Heart left ventricle (tissue), 16 donors: ENCODE measurements around the gene PPP2R3C. TPM values are rescaled to one million over a fixed set of nuclear protein-coding genes. Genes with fewer than 3 reads are reported as not detected.
A peak's percentile ranks its signal among the peaks of the same experiment; 100 is the strongest.

Experiments
- ATAC-seq, 4 donors: fragments of 200-7000 bp; cut with Tn5 transposase; one replicate each; pipeline ENCODE4 v1.9.1; 2020 to 2022; ENCODE audit warnings: moderate library complexity in 4 of 4, mild to moderate bottlenecking in 3 of 4, moderate number of reproducible peaks in 1 of 4
- DNase-seq, 5 donors: peaks; one replicate each; pipeline ENCODE4 v3.0.0-alpha.2; 2020
- H3K27ac ChIP-seq, 12 donors: fragments of 200-600 bp; sonication (generic) in 4 of 12; one replicate each; pipeline versions ENCODE4 v1.5.0 to v1.8.0; 2016 to 2022; ENCODE audit warnings: mild to moderate bottlenecking in 2 of 12
- H3K27me3 ChIP-seq, 9 donors: fragments of 200-600 bp; sonication (generic) in 2 of 9; one replicate each; pipeline versions ENCODE4 v1.5.1 to v1.8.0; 2016 to 2022; ENCODE audit warnings: mild to moderate bottlenecking in 3 of 9
- H3K36me3 ChIP-seq, 9 donors: fragments of 200-600 bp; sonication (generic) in 2 of 9; one replicate each; pipeline versions ENCODE4 v1.5.0 to v1.8.0; 2018 to 2022; ENCODE audit warnings: mild to moderate bottlenecking in 2 of 9
- H3K4me1 ChIP-seq, 12 donors: fragments of 200-600 bp; sonication (generic) in 4 of 12; one replicate each; pipeline versions ENCODE4 v1.5.0 to v1.8.0; 2016 to 2022; ENCODE audit warnings: mild to moderate bottlenecking in 3 of 12
- H3K4me3 ChIP-seq, 12 donors: fragments of 200-600 bp; sonication (generic) in 4 of 12; one replicate each; pipeline versions ENCODE4 v1.5.0 to v1.8.0; 2017 to 2022; ENCODE audit warnings: mild to moderate bottlenecking in 9 of 12, moderate library complexity in 4 of 12
- H3K9me3 ChIP-seq, 12 donors: fragments of 200-600 bp; sonication (generic) in 4 of 12; one replicate each; pipeline versions ENCODE4 v1.5.0 to v1.8.0; 2016 to 2022; ENCODE audit warnings: mild to moderate bottlenecking in 1 of 12
- POLR2A ChIP-seq, 2 donors: fragments of 450-650 bp; IDR thresholded peaks; one replicate each; pipeline ENCODE4 v1.6.1; 2017; ENCODE audit warnings: antibody characterized with exemption in 2 of 2, mild to moderate bottlenecking in 2 of 2, moderate library complexity in 2 of 2
- WGBS, 4 donors: extraction: QIAGEN DNeasy Blood & Tissue Kit in 2 of 4; methylation state at CpG; one replicate each; pipeline versions ENCODE4 v1.1.5 to v1.1.7; 2013 to 2018; 5-methylcytosine and 5-hydroxymethylcytosine counted together
- intact Hi-C, 10 donors: fragments of 100-400 bp; cut with DNase I; formaldehyde crosslinking; loops; one replicate each; pipeline versions ENCODE4 v1.11.1 to v1.14.2; 2022
- polyA plus RNA-seq, 2 donors: library from polyadenylated mRNA; stranded (reverse); fragments of 200-250 nt; gene quantifications; one replicate each; pipeline ENCODE4 v1.2.3, GENCODE V29; 2013
- total RNA-seq, 9 donors: library from RNA; depleted of rRNA in 2 of 9; stranded (reverse); fragments of >200 nt in 2 of 9; fragmentation: NEBNext Ultra II Directional in 3 of 9; extraction: Animal tissue kit (Norgen Biotek cat#: 25700) in 3 of 9; gene quantifications; one replicate each; pipeline versions ENCODE4 v1.1.0 to v1.2.4, GENCODE V29; 2016 to 2023
- TF ChIP-seq, protein P1 (sequence below), 12 donors: fragments of 200-600 bp; sonication (generic) in 4 of 12; IDR thresholded peaks; one replicate each; pipeline versions ENCODE4 v1.5.0 to v1.8.0; 2018 to 2022; ENCODE audit warnings: antibody characterized with exemption in 12 of 12, mild to moderate bottlenecking in 5 of 12
- donor health status: ischemic (EF 13 %, LVEDD 7.1; RV severe dilation, severe dysfunction).
- donor health status: healthy with polysubstance abuse.
- donor health status: DM: no; HTN: yes; CAD: no.
- donor health status: DM: no; HTN: no; CAD: no.
- donor health status: ischemic (EF 25% LVEDD 6.9; RV normal size, moderate dysfunction).
- donor health status: ischemic (EF 25% LVEDD 5.7; RV mildly dilated, moderate dysfunction).
- donor health status: healthy.
- donor health status: DM: yes; HTN: yes; CAD: no.
- donor health status: ischemic (EF 35%, LVEDD 5.7; RV mildly dilated, moderate dysfunction).
- donor health status: nonischemic (EF 11% LVEDD 7.7; RV severe dilation, severe dysfunction).
- donor health status: DM: yes; HTN: yes; CAD: no.
- donor health status: PGD.
- donor health status: ischemic (EF 29% LVEDD 5.4; RV normal size, mild dysfunction).
- donor health status: nonischemic (EF 23%, LVEDD 6.1; RV moderate dilation, normal function).

PPP2R3C gene
- total and polyA plus RNA-seq, 11 donors: 15.2 to 37.3 (median 28.5) TPM

DNA sequence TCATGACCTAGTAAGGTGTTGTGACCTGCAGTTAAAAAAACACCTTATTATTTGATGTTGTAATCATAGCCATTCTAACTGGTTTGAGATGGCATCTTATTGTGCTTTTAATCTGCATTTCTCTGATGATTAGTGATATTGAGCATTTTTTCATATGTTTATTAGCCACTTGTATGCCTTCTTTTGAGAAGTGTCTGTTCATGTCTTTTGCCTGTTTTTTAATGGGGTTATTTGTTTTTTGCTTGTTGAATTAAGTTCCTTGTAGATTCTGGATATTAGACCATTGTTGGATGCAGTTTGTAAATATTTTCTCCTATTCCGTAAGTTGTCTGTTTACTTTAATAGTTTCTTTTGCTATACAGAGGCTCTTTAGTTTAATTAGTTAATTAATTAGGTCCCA is 41.6 kb upstream of the PPP2R3C start:
- DNase-seq: no peak
- no peaks in the 10 kb centered on the region for H3K27me3 ChIP-seq
- H3K9me3 ChIP-seq: peaks cover 0 to 6% (median 0%) of the 10 kb centered on the region in 12 donors
- intact Hi-C loops: no loop called here
- no peak overlapping the region for H3K27ac ChIP-seq
- TF ChIP-seq POLR2A (IDR thresholded peaks at IDR 0.05): no peak
- TF ChIP-seq, protein P1, sequence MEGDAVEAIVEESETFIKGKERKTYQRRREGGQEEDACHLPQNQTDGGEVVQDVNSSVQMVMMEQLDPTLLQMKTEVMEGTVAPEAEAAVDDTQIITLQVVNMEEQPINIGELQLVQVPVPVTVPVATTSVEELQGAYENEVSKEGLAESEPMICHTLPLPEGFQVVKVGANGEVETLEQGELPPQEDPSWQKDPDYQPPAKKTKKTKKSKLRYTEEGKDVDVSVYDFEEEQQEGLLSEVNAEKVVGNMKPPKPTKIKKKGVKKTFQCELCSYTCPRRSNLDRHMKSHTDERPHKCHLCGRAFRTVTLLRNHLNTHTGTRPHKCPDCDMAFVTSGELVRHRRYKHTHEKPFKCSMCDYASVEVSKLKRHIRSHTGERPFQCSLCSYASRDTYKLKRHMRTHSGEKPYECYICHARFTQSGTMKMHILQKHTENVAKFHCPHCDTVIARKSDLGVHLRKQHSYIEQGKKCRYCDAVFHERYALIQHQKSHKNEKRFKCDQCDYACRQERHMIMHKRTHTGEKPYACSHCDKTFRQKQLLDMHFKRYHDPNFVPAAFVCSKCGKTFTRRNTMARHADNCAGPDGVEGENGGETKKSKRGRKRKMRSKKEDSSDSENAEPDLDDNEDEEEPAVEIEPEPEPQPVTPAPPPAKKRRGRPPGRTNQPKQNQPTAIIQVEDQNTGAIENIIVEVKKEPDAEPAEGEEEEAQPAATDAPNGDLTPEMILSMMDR (IDR thresholded peaks at IDR 0.05): no peak
- H3K4me1 ChIP-seq: peaks cover 0 to 30% (median 0%) of the 10 kb centered on the region in 12 donors
- no peak for ATAC-seq
- H3K4me3 ChIP-seq: no peak overlapping the region
- peaks cover 0 to 14% (median 5%) of the 10 kb centered on the region in 9 donors for H3K36me3 ChIP-seq
- WGBS, 4 donors: 94 to 100% (median 95%) methylated on average over 1 of the region's 1 CpG

DNA sequence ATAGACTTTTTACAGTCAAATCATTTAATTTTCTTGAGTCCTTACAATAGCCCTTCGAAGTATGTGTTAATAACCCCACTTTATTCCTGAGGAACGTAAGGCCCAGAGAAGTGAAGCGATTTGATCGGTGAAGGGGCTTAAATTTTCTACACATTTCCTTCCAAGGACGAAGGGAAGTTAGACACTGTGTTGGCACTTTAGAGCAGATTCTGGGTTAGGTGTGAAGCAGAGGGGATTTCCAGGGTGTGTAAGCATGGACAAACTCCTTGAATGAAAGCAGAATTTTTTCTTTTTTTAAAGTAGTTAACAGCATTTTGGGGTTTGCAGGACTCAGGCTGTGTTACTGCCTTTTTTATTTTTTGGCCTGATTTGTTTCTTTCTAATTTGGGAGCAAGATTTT is 39.4 kb upstream of the PPP2R3C start:
- no peak for TF ChIP-seq POLR2A (IDR thresholded peaks at IDR 0.05)
- TF ChIP-seq, protein P1 (IDR thresholded peaks at IDR 0.05): no peak
- peaks cover 0 to 41% (median 0%) of the 10 kb centered on the region in 12 donors for H3K4me1 ChIP-seq
- no peak for DNase-seq
- H3K27ac ChIP-seq: peak overlapping the region in 1 of 12 donors; percentile 46
- no peaks in the 10 kb centered on the region for H3K27me3 ChIP-seq
- peaks cover 0 to 14% (median 5%) of the 10 kb centered on the region in 9 donors for H3K36me3 ChIP-seq
- H3K4me3 ChIP-seq: no peak overlapping the region
- no peaks in the 10 kb centered on the region for H3K9me3 ChIP-seq
- intact Hi-C loops: no loop called here
- WGBS, 4 donors: 62 to 73% (median 66%) methylated on average over 5 of the region's 5 CpGs
- no peak for ATAC-seq

DNA sequence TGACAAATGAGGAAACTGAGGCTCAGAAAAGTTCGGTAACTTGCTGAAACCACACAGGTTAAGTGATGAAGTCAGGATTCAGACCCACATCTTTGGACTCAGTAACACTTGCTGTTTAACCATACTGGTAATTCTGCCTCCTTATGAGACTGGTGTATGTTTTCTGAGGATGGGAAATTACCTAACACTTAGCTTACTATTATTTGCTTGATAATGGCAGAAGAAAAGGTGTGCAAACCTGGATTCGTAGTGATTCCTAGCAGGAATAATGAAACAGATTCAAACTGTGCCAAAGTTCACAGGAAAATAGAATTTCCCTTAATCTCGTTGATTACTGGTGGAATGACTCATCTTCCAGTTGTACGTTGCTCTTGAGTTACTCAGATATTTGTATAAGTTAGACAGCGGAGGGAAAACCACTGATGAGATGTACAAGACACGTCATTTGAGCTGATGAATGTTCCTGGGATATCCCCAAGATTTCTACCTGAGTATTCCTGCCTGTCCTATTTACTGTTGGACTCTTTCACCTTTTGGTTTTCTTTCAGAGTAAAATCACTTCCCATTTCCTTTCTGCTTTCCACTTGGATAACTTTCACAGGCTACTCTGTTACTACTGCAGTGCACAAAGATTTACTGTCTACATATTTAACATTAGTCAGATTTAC is 38.1 kb upstream of the PPP2R3C start:
- WGBS, 4 donors: 56 to 68% (median 67%) methylated on average over 6 of the region's 6 CpGs
- no peak overlapping the region for H3K4me3 ChIP-seq
- H3K9me3 ChIP-seq: no peaks in the 10 kb centered on the region
- intact Hi-C loops: no loop called here
- no peaks in the 10 kb centered on the region for H3K27me3 ChIP-seq
- no peak for DNase-seq
- H3K27ac ChIP-seq: peak overlapping the region in 1 of 12 donors; percentile 46
- H3K36me3 ChIP-seq: peaks cover 0 to 14% (median 5%) of the 10 kb centered on the region in 9 donors
- peak in 1 of 4 donors; percentile 34 for ATAC-seq
- peaks cover 0 to 55% (median 2%) of the 10 kb centered on the region in 12 donors for H3K4me1 ChIP-seq
- TF ChIP-seq, protein P1 (IDR thresholded peaks at IDR 0.05): no peak
- no peak for TF ChIP-seq POLR2A (IDR thresholded peaks at IDR 0.05)

DNA sequence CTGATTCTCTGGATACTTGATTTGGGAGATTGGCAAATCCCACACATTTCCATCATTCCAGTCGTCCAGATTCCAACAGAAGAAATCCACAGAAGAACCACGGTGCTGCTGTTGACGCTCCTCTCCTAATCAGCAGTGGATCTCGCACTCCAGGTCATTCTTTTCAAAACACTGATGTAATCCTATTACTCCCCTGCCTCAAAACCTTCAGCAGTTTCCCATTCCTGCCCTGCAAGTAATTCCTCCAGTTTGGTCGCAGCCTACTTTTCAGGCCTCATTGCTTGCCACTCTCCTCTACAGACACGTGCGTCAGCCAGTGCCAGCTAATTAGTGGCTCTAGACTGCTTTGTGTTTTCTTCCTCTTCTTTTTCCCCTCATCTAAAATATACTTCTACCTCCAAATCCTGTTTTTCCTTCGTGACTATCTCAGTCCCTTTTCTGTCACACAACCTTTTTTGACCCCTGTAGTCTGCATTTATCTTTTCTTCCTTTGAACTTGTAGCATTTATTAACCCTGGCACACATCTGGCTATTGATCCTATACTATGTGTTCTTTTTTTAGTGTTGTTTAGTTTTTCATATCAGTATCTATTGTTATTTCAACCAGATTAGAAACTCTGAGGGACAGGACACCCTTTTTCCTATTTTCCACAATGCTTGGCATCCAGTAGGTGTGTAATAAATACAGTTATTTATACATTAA is 37.3 kb upstream of the PPP2R3C start:
- H3K9me3 ChIP-seq: no peaks in the 10 kb centered on the region
- peaks cover 0 to 11% (median 0%) of the 10 kb centered on the region in 9 donors for H3K36me3 ChIP-seq
- peak overlapping the region in 1 of 12 donors; percentile 46 for H3K27ac ChIP-seq
- H3K4me3 ChIP-seq: no peak overlapping the region
- ATAC-seq (no peak), DNase-seq (no peak)
- intact Hi-C loops: no loop called here
- no peak for TF ChIP-seq POLR2A (IDR thresholded peaks at IDR 0.05)
- TF ChIP-seq, protein P1 (IDR thresholded peaks at IDR 0.05): no peak
- H3K27me3 ChIP-seq: no peaks in the 10 kb centered on the region
- 75 to 86% (median 84%) methylated on average over 8 of the region's 8 CpGs for WGBS, 4 donors
- H3K4me1 ChIP-seq: peaks cover 0 to 61% (median 2%) of the 10 kb centered on the region in 12 donors
